HG02943 (cell line): Measurements from ENCODE around the gene UBE4A.
A peak's percentile ranks its signal among the peaks of the same experiment; 100 is the strongest.

Source experiments
- ATAC-seq: cut with Tn5 transposase; IDR thresholded peaks from one replicate; pipeline ENCODE4 v1.9.1; 2021; ENCODE audit warnings: mild to moderate bottlenecking, low read depth, moderate library complexity; ENCODE audit not compliant: unreplicated experiment

The UBE4A gene

GRCh38 chr11:118359295-118359958 is at the start of gene UBE4A:
Gene UBE4A (plus strand): TSS chr11:118359600. CDS start chr11:118365081, 5,481 bp downstream.
- peak; percentile 75 for ATAC-seq

GRCh38 chr11:118310271-118310670 is 49.1 kb upstream of the UBE4A start:
- ATAC-seq: no peak

GRCh38 chr11:118310781-118311485 is 48.5 kb upstream of the UBE4A start:
- no peak for ATAC-seq

GRCh38 chr11:118311518-118311917 is 47.9 kb upstream of the UBE4A start:
- no peak for ATAC-seq

GRCh38 chr11:118312328-118312727 is 47.1 kb upstream of the UBE4A start:
- ATAC-seq: no peak

GRCh38 chr11:118313242-118313641 is 46.2 kb upstream of the UBE4A start:
- ATAC-seq: no peak

- no peak for ATAC-seq
Measured at GRCh38 chr11:118314988-118315411, 44.4 kb upstream of the UBE4A start.

- no peak for ATAC-seq
Measured at GRCh38 chr11:118318124-118318523, 41.3 kb upstream of the UBE4A start.

GRCh38 chr11:118318581-118319336 is 40.6 kb upstream of the UBE4A start:
- ATAC-seq: no peak

- no peak for ATAC-seq
Measured at GRCh38 chr11:118319337-118319707, 40.1 kb upstream of the UBE4A start.

GRCh38 chr11:118320515-118320914 is 38.9 kb upstream of the UBE4A start:
- no peak for ATAC-seq

- ATAC-seq: no peak
Measured at GRCh38 chr11:118321386-118322082, 37.9 kb upstream of the UBE4A start.

- no peak for ATAC-seq
Measured at GRCh38 chr11:118322721-118323120, 36.7 kb upstream of the UBE4A start.

- no peak for ATAC-seq
Measured at GRCh38 chr11:118325283-118325682, 34.1 kb upstream of the UBE4A start.

- ATAC-seq: no peak
Measured at GRCh38 chr11:118328745-118329144, 30.7 kb upstream of the UBE4A start.

GRCh38 chr11:118334745-118335144 is 24.7 kb upstream of the UBE4A start:
- no peak for ATAC-seq

- no peak for ATAC-seq
Measured at GRCh38 chr11:118338637-118339061, 20.8 kb upstream of the UBE4A start.

GRCh38 chr11:118339281-118339961 is 20.0 kb upstream of the UBE4A start:
- ATAC-seq: no peak

GRCh38 chr11:118340449-118340848 is 19.0 kb upstream of the UBE4A start:
- no peak for ATAC-seq

GRCh38 chr11:118341261-118341660 is 18.1 kb upstream of the UBE4A start:
- no peak for ATAC-seq
